HepG2 (cell line): Measurements from ENCODE around the gene MAFB. TPM values are rescaled to one million over a fixed set of nuclear protein-coding genes. Genes with fewer than 3 reads are reported as not detected.

Experiments used
- ARNT2 ChIP-seq: sonication (generic); formaldehyde crosslinking; IDR thresholded peaks from 2 replicates; pipeline ENCODE4 v1.8.0; 2022; ENCODE audit warnings: mild to moderate bottlenecking, low read depth, missing genetic modification reagents, moderate library complexity
- FOXK2 ChIP-seq: fragments of 450-650 bp; IDR thresholded peaks from 2 replicates; pipeline ENCODE4 v1.6.1; 2016
- HCFC1 ChIP-seq: fragments of 150-350 bp; IDR thresholded peaks from 2 replicates; pipeline ENCODE4 v1.6.1; 2014; ENCODE audit warnings: low read depth, low read length
- HNRNPL ChIP-seq: fragments of 200-400 bp; formaldehyde crosslinking; IDR thresholded peaks from 2 replicates; pipeline ENCODE4 v1.6.1; 2017; ENCODE audit warnings: mild to moderate bottlenecking, low read depth, low read length
- HOXA9 ChIP-seq: sonication (generic); formaldehyde crosslinking; IDR thresholded peaks from 2 replicates; pipeline ENCODE4 v1.8.1; 2022; ENCODE audit warnings: missing genetic modification reagents, mild to moderate bottlenecking, moderate library complexity, borderline replicate concordance
- KAT2B ChIP-seq: fragments of 150-350 bp; IDR thresholded peaks from 2 replicates; pipeline ENCODE4 v1.6.1; 2014; ENCODE audit warnings: low read depth, low read length, borderline replicate concordance
- MATR3 ChIP-seq: sonication (generic); formaldehyde crosslinking; IDR thresholded peaks from 2 replicates; pipeline ENCODE4 v1.4.0; 2020; ENCODE audit warnings: missing genetic modification reagents
- NONO ChIP-seq, 2 experiments: fragments of 450-650 bp in 1 of 2; sonication (generic) in 1 of 2; formaldehyde crosslinking in 1 of 2; IDR thresholded peaks in 1 of 2; conservative IDR thresholded peaks in 1 of 2; 2 replicates each; pipeline versions ENCODE4 v1.6.1 to v1.8.0; 2017 to 2022; ENCODE audit warnings: mild to moderate bottlenecking in 1 of 2, missing genetic modification reagents in 1 of 2, moderate library complexity in 1 of 2
- NPAS2 ChIP-seq: sonication (generic); formaldehyde crosslinking; IDR thresholded peaks from 2 replicates; pipeline ENCODE4 v1.8.0; 2022; ENCODE audit warnings: mild to moderate bottlenecking, missing genetic modification reagents, borderline replicate concordance
- NR1H2 ChIP-seq: sonication (generic); formaldehyde crosslinking; IDR thresholded peaks from 2 replicates; pipeline ENCODE4 v1.8.1; 2022; ENCODE audit warnings: low read depth, missing genetic modification reagents, borderline replicate concordance
- PCBP1 ChIP-seq: fragments of 200-400 bp; formaldehyde crosslinking; IDR thresholded peaks from 2 replicates; pipeline ENCODE4 v1.6.1; 2017; ENCODE audit warnings: mild to moderate bottlenecking, low read depth, low read length, borderline replicate concordance
- PHB2 ChIP-seq: fragments of 450-650 bp; IDR thresholded peaks from 2 replicates; pipeline ENCODE4 v1.6.1; 2018; ENCODE audit not compliant: partially characterized antibody
- PLRG1 ChIP-seq: fragments of 450-650 bp; conservative IDR thresholded peaks from 2 replicates; pipeline ENCODE4 v1.6.1; 2016
- RORA ChIP-seq: sonication (generic); formaldehyde crosslinking; IDR thresholded peaks from 2 replicates; pipeline ENCODE4 v1.5.0; 2020; ENCODE audit warnings: mild to moderate bottlenecking, missing genetic modification reagents, moderate library complexity
- RXRA ChIP-seq: sonication (generic); formaldehyde crosslinking; IDR thresholded peaks from 2 replicates; pipeline ENCODE4 v1.5.1; 2020; ENCODE audit warnings: missing genetic modification reagents
- SALL1 ChIP-seq: sonication (generic); formaldehyde crosslinking; IDR thresholded peaks from 2 replicates; pipeline ENCODE4 v1.8.0; 2022; ENCODE audit warnings: mild to moderate bottlenecking, missing genetic modification reagents
- SMAD1 ChIP-seq: sonication (generic); formaldehyde crosslinking; IDR thresholded peaks from 2 replicates; pipeline ENCODE4 v1.4.0; 2020; ENCODE audit warnings: missing genetic modification reagents, low read depth, mild to moderate bottlenecking, borderline replicate concordance
- SRF ChIP-seq: IDR thresholded peaks from 2 replicates; pipeline ENCODE4 v1.6.1; 2011; ENCODE audit warnings: mild to moderate bottlenecking, low read depth, low read length, moderate library complexity
- TCF7 ChIP-seq: sonication (generic); IDR thresholded peaks from 2 replicates; pipeline ENCODE4 v1.6.1; 2016; ENCODE audit warnings: antibody characterized with exemption, low read depth
- TSC22D2 ChIP-seq: sonication (generic); formaldehyde crosslinking; IDR thresholded peaks from 2 replicates; pipeline ENCODE4 v1.5.1; 2020; ENCODE audit warnings: missing genetic modification reagents, mild to moderate bottlenecking, borderline replicate concordance
- ZNF143 ChIP-seq: sonication (generic); formaldehyde crosslinking; IDR thresholded peaks from 2 replicates; pipeline ENCODE4 v1.4.0; 2020; ENCODE audit warnings: missing genetic modification reagents
- ZNF788 ChIP-seq: sonication (generic); formaldehyde crosslinking; IDR thresholded peaks from 2 replicates; pipeline ENCODE4 v1.5.0; 2020; ENCODE audit warnings: mild to moderate bottlenecking, missing genetic modification reagents, borderline replicate concordance
- polyA plus RNA-seq, 8 experiments: library from polyadenylated mRNA; depleted of rRNA in 3 of 8; stranded (reverse) in 7 of 8; unstranded in 1 of 8; fragments of >200 nt; fragmentation: Illumina TruSeq in 4 of 8; extraction: Trizol in 4 of 8; gene quantifications; 2 replicates each; pipeline versions ENCODE4 v1.2.1 to v1.2.3, GENCODE V29; 2011 to 2016; ENCODE audit warnings: low read depth in 4 of 8, missing spikeins in 1 of 8, mixed read lengths in 1 of 8; ENCODE audit not compliant: insufficient read depth in 1 of 8
- total RNA-seq, 5 experiments: library from RNA; depleted of rRNA; stranded (reverse); fragments of >200 nt; fragmentation: Illumina TruSeq; extraction: Trizol; gene quantifications; 2 replicates each; pipeline ENCODE4 v1.2.3, GENCODE V29; 2016; ENCODE audit warnings: low read depth in 1 of 5
- TF ChIP-seq, protein P1 (sequence below): sonication (generic); formaldehyde crosslinking; IDR thresholded peaks from 2 replicates; pipeline ENCODE4 v1.4.0; 2020; ENCODE audit warnings: missing genetic modification reagents, borderline replicate concordance
- TF ChIP-seq, protein P2 (sequence below): sonication (generic); formaldehyde crosslinking; conservative IDR thresholded peaks from 2 replicates; pipeline ENCODE4 v1.8.0; 2022; ENCODE audit warnings: missing genetic modification reagents

Gene MAFB
- total and polyA plus RNA-seq, 2 of the 13 experiments (the other 11 are each of a cell fraction or from before 2014, with no cell fraction given), result 0.08 to 0.11 TPM

DNA sequence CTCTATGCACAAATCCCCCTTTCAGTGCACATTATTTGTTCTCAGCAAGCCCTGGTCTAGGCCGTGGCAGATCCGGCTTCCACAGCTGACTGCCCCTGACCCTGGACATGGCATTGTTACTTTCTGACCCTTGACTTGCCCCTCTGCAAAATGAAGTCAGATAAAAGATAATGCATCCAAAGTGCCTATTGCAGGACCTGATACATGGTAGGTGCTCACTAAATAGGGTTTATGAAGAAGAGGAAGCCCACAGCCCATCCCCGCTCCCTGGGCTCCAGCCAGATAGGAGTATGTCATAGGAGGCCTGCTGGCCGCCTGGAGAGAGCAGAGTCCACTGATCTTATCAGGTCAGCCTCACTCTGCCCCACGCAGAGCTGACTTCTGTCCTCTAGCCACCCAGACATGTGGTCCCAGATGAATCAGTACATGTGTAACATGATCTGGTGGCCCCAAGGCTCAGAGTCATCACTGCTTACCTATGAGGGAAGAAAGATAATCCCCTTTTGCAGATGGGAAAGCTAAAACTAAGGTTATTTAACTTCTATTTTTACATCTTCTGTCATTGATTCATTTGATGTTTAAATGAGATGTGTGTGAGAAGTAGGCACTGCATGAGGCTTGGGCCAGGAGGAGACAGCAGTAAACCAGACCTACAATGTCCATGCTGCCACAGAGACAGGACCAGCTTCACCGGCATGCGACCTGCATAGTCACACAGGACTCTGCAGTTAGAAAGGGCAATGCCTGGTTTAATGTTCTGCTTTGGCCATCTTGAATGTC is 20.4 kb downstream of the MAFB start (continued):
- TF ChIP-seq PCBP1 (no peak), PLRG1 (no peak), TSC22D2 (CRISPR knock-in tag) (no peak), MATR3 (CRISPR knock-in tag) (no peak), SRF (no peak), ZNF143 (CRISPR knock-in tag) (no peak), PHB2 (no peak), HOXA9 (CRISPR knock-in tag) (no peak), NONO (IDR thresholded peaks at IDR 0.05) (no peak), NONO (CRISPR knock-in tag; conservative IDR thresholded peaks at IDR 0.05) (peak; percentile 83), ZNF788 (CRISPR knock-in tag) (peak; percentile 96; the same call in 1 of the 2 replicates), TCF7 (no peak), HCFC1 (no peak), KAT2B (no peak), RXRA (CRISPR knock-in tag) (peak; percentile 79), SMAD1 (CRISPR knock-in tag) (no peak), NPAS2 (no peak), FOXK2 (no peak), ARNT2 (no peak), HNRNPL (no peak), SALL1 (CRISPR knock-in tag) (peak; percentile 96), RORA (CRISPR knock-in tag) (0 out of 2 replicates have a peak, but pooled peaks have one; percentile 62), NR1H2 (CRISPR knock-in tag) (no peak)
- TF ChIP-seq, protein P1, sequence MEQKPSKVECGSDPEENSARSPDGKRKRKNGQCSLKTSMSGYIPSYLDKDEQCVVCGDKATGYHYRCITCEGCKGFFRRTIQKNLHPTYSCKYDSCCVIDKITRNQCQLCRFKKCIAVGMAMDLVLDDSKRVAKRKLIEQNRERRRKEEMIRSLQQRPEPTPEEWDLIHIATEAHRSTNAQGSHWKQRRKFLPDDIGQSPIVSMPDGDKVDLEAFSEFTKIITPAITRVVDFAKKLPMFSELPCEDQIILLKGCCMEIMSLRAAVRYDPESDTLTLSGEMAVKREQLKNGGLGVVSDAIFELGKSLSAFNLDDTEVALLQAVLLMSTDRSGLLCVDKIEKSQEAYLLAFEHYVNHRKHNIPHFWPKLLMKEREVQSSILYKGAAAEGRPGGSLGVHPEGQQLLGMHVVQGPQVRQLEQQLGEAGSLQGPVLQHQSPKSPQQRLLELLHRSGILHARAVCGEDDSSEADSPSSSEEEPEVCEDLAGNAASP (CRISPR knock-in tag), result peak; percentile 89; the same call in 1 of the 2 replicates
- TF ChIP-seq, protein P2, sequence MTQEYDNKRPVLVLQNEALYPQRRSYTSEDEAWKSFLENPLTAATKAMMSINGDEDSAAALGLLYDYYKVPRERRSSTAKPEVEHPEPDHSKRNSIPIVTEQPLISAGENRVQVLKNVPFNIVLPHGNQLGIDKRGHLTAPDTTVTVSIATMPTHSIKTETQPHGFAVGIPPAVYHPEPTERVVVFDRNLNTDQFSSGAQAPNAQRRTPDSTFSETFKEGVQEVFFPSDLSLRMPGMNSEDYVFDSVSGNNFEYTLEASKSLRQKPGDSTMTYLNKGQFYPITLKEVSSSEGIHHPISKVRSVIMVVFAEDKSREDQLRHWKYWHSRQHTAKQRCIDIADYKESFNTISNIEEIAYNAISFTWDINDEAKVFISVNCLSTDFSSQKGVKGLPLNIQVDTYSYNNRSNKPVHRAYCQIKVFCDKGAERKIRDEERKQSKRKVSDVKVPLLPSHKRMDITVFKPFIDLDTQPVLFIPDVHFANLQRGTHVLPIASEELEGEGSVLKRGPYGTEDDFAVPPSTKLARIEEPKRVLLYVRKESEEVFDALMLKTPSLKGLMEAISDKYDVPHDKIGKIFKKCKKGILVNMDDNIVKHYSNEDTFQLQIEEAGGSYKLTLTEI (CRISPR knock-in tag), result no peak
